Neural progenitor cell (in vitro differentiated cells): Measurements from ENCODE around the gene FCRLA. TPM values are rescaled to one million over a fixed set of nuclear protein-coding genes. Genes with fewer than 3 reads are reported as not detected.
"Not testable (repeated sequence)": the region's sequence is repeated elsewhere in the genome, so short reads cannot be mapped to it uniquely, and the experiment has no call there.

ENCODE experiments used
- DNase-seq: peaks from one replicate; pipeline ENCODE4 v3.0.0-alpha.2; 2016; ENCODE audit warnings: low spot score
- H2AFZ ChIP-seq: fragments of 200-600 bp; sonication (generic); replicated peaks from 2 replicates; pipeline ENCODE4 v1.6.1; 2016; ENCODE audit warnings: antibody characterized with exemption
- H3F3A ChIP-seq: fragments of 200-600 bp; sonication (generic); 2 replicates; pipeline ENCODE4 v1.6.1; 2016; ENCODE audit warnings: antibody characterized with exemption, low read depth
- H3K27ac ChIP-seq: fragments of 200-600 bp; sonication (generic); 2 replicates; pipeline ENCODE4 v1.5.1; 2016; ENCODE audit warnings: mild to moderate bottlenecking
- H3K27me3 ChIP-seq: fragments of 200-600 bp; sonication (generic); 2 replicates; pipeline ENCODE4 v1.6.1; 2016; ENCODE audit warnings: mild to moderate bottlenecking, moderate library complexity
- H3K36me3 ChIP-seq: fragments of 200-600 bp; sonication (generic); 2 replicates; pipeline ENCODE4 v1.5.1; 2016
- H3K4me1 ChIP-seq: fragments of 200-600 bp; sonication (generic); 2 replicates; pipeline ENCODE4 v1.6.1; 2016; ENCODE audit warnings: mixed run types
- H3K4me2 ChIP-seq: fragments of 200-600 bp; sonication (generic); 2 replicates; pipeline ENCODE4 v1.6.1; 2016
- H3K4me3 ChIP-seq: fragments of 200-600 bp; sonication (generic); 2 replicates; pipeline ENCODE4 v1.5.1; 2016
- H3K79me2 ChIP-seq: fragments of 200-600 bp; sonication (generic); 2 replicates; pipeline ENCODE4 v1.6.1; 2016; ENCODE audit warnings: low read depth
- H3K9ac ChIP-seq: fragments of 200-600 bp; sonication (generic); 2 replicates; pipeline ENCODE4 v1.6.1; 2016
- H3K9me3 ChIP-seq: fragments of 200-600 bp; sonication (generic); 2 replicates; pipeline ENCODE4 v1.5.1; 2016; ENCODE audit warnings: low read depth
- H4K20me1 ChIP-seq: fragments of 200-600 bp; sonication (generic); 2 replicates; pipeline ENCODE4 v1.6.1; 2016; ENCODE audit warnings: low read depth
- H3K27ac Mint-ChIP-seq: 3 replicates; pipeline ENCODE4 v1.8.0; 2021; ENCODE audit warnings: mixed read lengths
- H3K27me3 Mint-ChIP-seq: 2 replicates; pipeline ENCODE4 v1.8.0; 2022; ENCODE audit warnings: low read depth, mild to moderate bottlenecking, inconsistent platforms, moderate library complexity, mixed read lengths; ENCODE audit not compliant: insufficient read depth
- H3K36me3 Mint-ChIP-seq: 3 replicates; pipeline ENCODE4 v1.8.0; 2021; ENCODE audit warnings: mixed read lengths
- H3K4me1 Mint-ChIP-seq: 3 replicates; pipeline ENCODE4 v1.8.0; 2021; ENCODE audit warnings: mixed read lengths
- H3K4me3 Mint-ChIP-seq: 3 replicates; pipeline ENCODE4 v1.8.0; 2021; ENCODE audit warnings: mild to moderate bottlenecking, moderate library complexity, mixed read lengths
- H3K9me3 Mint-ChIP-seq: 3 replicates; pipeline ENCODE4 v1.8.0; 2020; ENCODE audit warnings: mixed read lengths
- EZH2 ChIP-seq: fragments of 200-600 bp; sonication (generic); IDR thresholded peaks from 2 replicates; pipeline ENCODE4 v1.6.1; 2017; ENCODE audit warnings: antibody characterized with exemption, mild to moderate bottlenecking, moderate library complexity
- EZH2phosphoT487 ChIP-seq: fragments of 200-600 bp; sonication (generic); IDR thresholded peaks from 2 replicates; pipeline ENCODE4 v1.6.1; 2017; ENCODE audit warnings: antibody characterized with exemption
- total RNA-seq: library from RNA; depleted of rRNA; stranded (reverse); fragments of >200 nt; gene quantifications from 2 replicates; pipeline ENCODE4 v1.2.3, GENCODE V29; 2015; ENCODE audit warnings: low replicate concordance
- TF ChIP-seq, protein P1 (sequence below): fragments of 200-600 bp; sonication (generic); IDR thresholded peaks from 2 replicates; pipeline ENCODE4 v1.5.1; 2017; ENCODE audit warnings: antibody characterized with exemption, mild to moderate bottlenecking

Gene FCRLA
- total RNA-seq, 1 donor from 2014 or later = not detected

DNA sequence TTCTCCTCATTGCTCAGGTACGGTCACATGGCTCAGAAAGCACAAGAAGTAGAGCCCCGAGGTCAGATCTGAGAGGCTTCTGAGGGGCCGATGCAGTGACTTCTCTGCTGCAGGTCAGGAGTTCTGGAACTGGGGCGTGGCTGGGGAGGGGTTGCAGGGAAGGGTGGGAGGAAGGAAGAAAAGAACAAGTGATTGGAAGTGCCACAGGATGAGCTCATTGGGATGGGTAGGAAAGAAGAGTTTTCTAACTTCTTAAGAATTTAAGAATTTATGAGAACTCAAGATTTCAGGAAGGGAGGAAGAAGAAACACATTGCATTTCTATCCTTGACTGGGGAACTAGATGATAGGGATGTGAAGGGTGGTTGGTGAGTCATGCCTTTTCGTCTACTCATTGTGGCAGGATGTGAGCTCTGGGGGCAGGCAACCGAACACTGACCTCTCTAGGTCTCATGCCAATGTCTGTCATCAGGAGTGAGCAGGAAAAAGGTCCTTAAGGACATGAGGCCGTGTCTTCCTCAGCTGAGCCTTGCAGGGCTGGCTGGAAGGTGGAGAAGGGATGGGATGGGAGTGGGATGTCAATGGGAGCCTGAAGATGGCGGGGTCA is 14.8 kb downstream of the FCRLA start:
- Histone ChIP-seq H3K79me2 (no peaks in the 10 kb centered on the region), H3F3A (peaks cover 6% of the 10 kb centered on the region), H3K9me3 (no peaks in the 10 kb centered on the region), H2AFZ (no peak overlapping the region), H3K27me3 (peaks cover 61% of the 10 kb centered on the region), H3K4me2 (no peak overlapping the region), H3K4me1 (peaks cover 5% of the 10 kb centered on the region), H3K36me3 (no peaks in the 10 kb centered on the region), H4K20me1 (no peaks in the 10 kb centered on the region), H3K4me3 (no peak overlapping the region), H3K9ac (no peak overlapping the region), H3K27ac (no peak overlapping the region)
- no peaks in the 10 kb centered on the region for H3K36me3 Mint-ChIP-seq
- DNase-seq = no peak
- H3K4me1 Mint-ChIP-seq = peaks cover 4% of the 10 kb centered on the region
- no peak overlapping the region for H3K4me3 Mint-ChIP-seq
- H3K27me3 Mint-ChIP-seq = peaks cover 30% of the 10 kb centered on the region
- TF ChIP-seq EZH2phosphoT487 (no peak), EZH2 (no peak)
- TF ChIP-seq, protein P1, sequence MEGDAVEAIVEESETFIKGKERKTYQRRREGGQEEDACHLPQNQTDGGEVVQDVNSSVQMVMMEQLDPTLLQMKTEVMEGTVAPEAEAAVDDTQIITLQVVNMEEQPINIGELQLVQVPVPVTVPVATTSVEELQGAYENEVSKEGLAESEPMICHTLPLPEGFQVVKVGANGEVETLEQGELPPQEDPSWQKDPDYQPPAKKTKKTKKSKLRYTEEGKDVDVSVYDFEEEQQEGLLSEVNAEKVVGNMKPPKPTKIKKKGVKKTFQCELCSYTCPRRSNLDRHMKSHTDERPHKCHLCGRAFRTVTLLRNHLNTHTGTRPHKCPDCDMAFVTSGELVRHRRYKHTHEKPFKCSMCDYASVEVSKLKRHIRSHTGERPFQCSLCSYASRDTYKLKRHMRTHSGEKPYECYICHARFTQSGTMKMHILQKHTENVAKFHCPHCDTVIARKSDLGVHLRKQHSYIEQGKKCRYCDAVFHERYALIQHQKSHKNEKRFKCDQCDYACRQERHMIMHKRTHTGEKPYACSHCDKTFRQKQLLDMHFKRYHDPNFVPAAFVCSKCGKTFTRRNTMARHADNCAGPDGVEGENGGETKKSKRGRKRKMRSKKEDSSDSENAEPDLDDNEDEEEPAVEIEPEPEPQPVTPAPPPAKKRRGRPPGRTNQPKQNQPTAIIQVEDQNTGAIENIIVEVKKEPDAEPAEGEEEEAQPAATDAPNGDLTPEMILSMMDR = no peak
- H3K27ac Mint-ChIP-seq = no peak overlapping the region
- no peaks in the 10 kb centered on the region for H3K9me3 Mint-ChIP-seq

DNA sequence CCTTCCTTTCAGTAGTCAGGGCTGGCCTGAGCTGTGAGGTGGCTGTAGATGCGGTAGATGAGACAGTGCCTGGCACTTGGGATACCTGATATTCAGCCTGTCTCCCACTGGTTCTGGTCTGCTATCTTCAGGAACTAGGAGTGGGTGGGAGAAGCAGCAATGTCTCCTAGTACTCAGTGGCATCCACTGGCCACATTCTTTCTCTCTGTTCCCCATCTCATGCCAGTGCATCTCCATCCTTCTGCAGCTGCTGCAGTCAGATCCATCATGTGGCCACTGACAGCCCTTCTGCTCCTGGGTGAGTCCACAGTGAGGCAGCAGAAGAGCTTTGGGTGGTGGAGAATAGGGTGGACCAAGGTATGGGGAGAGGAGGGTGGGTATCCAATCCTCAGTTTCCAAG is 15.4 kb downstream of the FCRLA start:
- no peaks in the 10 kb centered on the region for H3K9me3 ChIP-seq

DNA sequence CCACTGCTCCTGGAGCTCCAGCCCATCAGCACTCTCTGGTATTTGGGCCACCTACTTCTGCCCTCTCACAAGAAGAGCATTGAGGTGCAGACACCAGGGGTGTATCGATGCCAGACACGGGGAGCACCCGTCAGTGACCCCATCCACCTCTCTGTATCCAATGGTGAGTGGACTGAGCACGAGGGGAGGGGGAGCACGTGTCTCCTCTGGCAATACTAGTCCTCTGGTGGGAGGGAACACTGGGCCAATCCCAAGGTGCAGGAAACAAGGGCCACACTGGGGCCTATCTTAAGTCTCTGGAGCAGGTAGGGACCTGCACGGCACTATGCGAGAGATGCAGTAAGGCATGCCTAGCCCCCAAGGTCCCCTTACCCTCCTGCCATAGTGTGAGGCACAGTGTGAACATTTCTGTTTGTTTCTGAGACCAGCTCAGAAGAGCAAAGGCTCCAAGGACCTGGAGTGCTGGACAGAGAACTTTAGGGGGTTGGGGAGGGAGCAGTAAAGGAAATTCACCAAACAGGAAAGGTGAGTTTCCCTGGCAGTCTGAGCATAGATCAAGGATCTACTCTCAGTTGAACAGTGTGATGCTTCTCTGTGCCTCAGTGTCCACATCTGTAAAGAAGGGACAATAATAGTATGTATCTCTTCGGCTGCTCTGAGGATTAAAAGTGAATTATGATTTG is 16.6 kb downstream of the FCRLA start:
- no peak overlapping the region for H3K27ac ChIP-seq
- no peak overlapping the region for H3K27ac Mint-ChIP-seq
- TF ChIP-seq EZH2 = no peak
- TF ChIP-seq EZH2phosphoT487 = no peak
- TF ChIP-seq, protein P1 = no peak
- peaks cover 26% of the 10 kb centered on the region for H3K27me3 Mint-ChIP-seq
- H3K9ac ChIP-seq = no peak overlapping the region
- no peak overlapping the region for H3K4me3 Mint-ChIP-seq
- H3K79me2 ChIP-seq = no peaks in the 10 kb centered on the region
- H3K9me3 ChIP-seq = no peaks in the 10 kb centered on the region
- DNase-seq = no peak
- peaks cover 75% of the 10 kb centered on the region for H3K27me3 ChIP-seq
- H3K36me3 ChIP-seq = no peaks in the 10 kb centered on the region
- peaks cover 6% of the 10 kb centered on the region for H3F3A ChIP-seq
- H3K36me3 Mint-ChIP-seq = no peaks in the 10 kb centered on the region
- no peak overlapping the region for H3K4me2 ChIP-seq
- no peaks in the 10 kb centered on the region for H4K20me1 ChIP-seq
- H3K9me3 Mint-ChIP-seq = no peaks in the 10 kb centered on the region
- H3K4me1 ChIP-seq = peaks cover 5% of the 10 kb centered on the region
- H3K4me1 Mint-ChIP-seq = peaks cover 6% of the 10 kb centered on the region
- no peak overlapping the region for H2AFZ ChIP-seq
- no peak overlapping the region for H3K4me3 ChIP-seq

More for the DNA sequence above, 15.4 kb downstream of the FCRLA start:
- no peaks in the 10 kb centered on the region for H3K36me3 Mint-ChIP-seq
- H3K27me3 ChIP-seq = peaks cover 65% of the 10 kb centered on the region
- no peak overlapping the region for H3K27ac Mint-ChIP-seq
- H3K27me3 Mint-ChIP-seq = peaks cover 26% of the 10 kb centered on the region
- peaks cover 6% of the 10 kb centered on the region for H3F3A ChIP-seq
- H3K4me3 Mint-ChIP-seq = no peak overlapping the region
- peaks cover 4% of the 10 kb centered on the region for H3K4me1 Mint-ChIP-seq
- H3K27ac ChIP-seq = no peak overlapping the region
- no peaks in the 10 kb centered on the region for H3K79me2 ChIP-seq
- no peaks in the 10 kb centered on the region for H4K20me1 ChIP-seq
- DNase-seq = no peak
- TF ChIP-seq EZH2phosphoT487 (no peak), EZH2 (no peak)
- TF ChIP-seq, protein P1 = no peak
- H3K4me1 ChIP-seq = peaks cover 5% of the 10 kb centered on the region
- no peaks in the 10 kb centered on the region for H3K36me3 ChIP-seq
- H2AFZ ChIP-seq = no peak overlapping the region
- no peak overlapping the region for H3K4me2 ChIP-seq
- no peak overlapping the region for H3K4me3 ChIP-seq
- no peak overlapping the region for H3K9ac ChIP-seq
- H3K9me3 Mint-ChIP-seq = no peaks in the 10 kb centered on the region

DNA sequence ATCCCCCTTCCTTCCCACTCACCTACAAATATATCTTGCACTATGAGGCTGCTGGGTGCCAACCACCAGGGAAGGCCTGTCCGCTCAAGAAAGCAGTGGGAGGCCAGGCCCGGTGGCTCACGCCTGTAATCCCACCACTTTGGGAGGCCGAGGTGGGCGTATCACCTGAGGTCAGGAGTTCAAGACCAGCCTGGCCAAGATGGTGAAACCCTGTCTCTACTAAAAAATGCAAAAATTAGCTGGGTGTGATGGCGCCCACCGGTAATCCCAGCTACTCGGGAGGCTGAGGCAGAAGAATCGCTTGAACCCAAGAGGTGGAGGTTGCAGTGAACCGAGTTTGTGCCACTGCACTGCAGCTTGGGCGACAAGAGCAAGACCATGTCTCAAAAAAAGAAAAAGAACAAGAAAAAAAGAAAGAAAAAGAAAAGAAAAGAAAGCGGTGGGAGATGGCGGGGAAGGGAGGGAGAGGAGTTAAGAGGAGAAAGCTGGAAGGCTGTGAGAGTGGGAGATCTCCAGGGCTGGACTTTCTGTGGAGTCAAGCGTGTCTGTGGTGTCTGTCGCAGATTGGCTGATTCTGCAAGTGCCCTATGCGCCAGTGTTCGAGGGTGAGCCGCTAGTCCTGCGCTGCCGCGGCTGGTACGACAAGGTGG is 18.4 kb downstream of the FCRLA start:
- Histone ChIP-seq H2AFZ (peak overlapping the region; percentile 97), H3K4me2 (peak overlapping the region; percentile 90), H3K27me3 (peaks cover 93% of the 10 kb centered on the region), H3K4me3 (peak overlapping the region; percentile 54)
- not testable (repeated sequence) for DNase-seq, H3K79me2 ChIP-seq, H3F3A ChIP-seq, H3K27ac ChIP-seq, H3K4me1 Mint-ChIP-seq, H3K4me1 ChIP-seq, H3K9me3 ChIP-seq, H3K27ac Mint-ChIP-seq, H3K36me3 ChIP-seq, H4K20me1 ChIP-seq, H3K9ac ChIP-seq, H3K36me3 Mint-ChIP-seq, H3K9me3 Mint-ChIP-seq
- Mint-ChIP-seq H3K4me3 (peak overlapping the region; percentile 93), H3K27me3 (peaks cover 26% of the 10 kb centered on the region)
